T-cell (primary cell): ENCODE data around the gene CLDN34. TPM values are rescaled to one million over a fixed set of nuclear protein-coding genes. Genes with fewer than 3 reads are reported as not detected.

Source experiments
- ATAC-seq, 4 experiments: fragments of 200-7000 bp in 3 of 4; fragments of 150-1000 bp in 1 of 4; cut with Tn5 transposase; replicated peaks in 1 of 4; 1 replicate in 3 of 4; 2 replicates in 1 of 4; pipeline ENCODE4 v1.10.0; 2021; ENCODE audit warnings: moderate library complexity in 3 of 4, mild to moderate bottlenecking in 2 of 4, moderate number of reproducible peaks in 1 of 4
- CTCF ChIA-PET, 2 donors: fragments of 300-600 bp; sonication (Branson Sonifier 250); formaldehyde crosslinking; loops; one replicate each; lab custom pipeline; 2022; ENCODE audit warnings: antibody characterized with exemption in 2 of 2; lab: Charles Lee
- POLR2A ChIA-PET, 2 donors: fragments of 300-600 bp; sonication (Branson Sonifier 250); formaldehyde crosslinking; loops; one replicate each; lab custom pipeline; 2022; ENCODE audit warnings: antibody characterized with exemption in 2 of 2; lab: Charles Lee
- DNase-seq, 35 experiments: peaks; one replicate each; pipeline versions ENCODE4 v3.0.0 to v3.0.0-alpha.2; 2013 to 2023
- H3K27ac ChIP-seq: one replicate; pipeline ENCODE4 v1.5.1; 2013; ENCODE audit warnings: low read length
- H3K27me3 ChIP-seq, 2 experiments: replicated peaks in 1 of 2; 1 replicate in 1 of 2; 2 replicates in 1 of 2; pipeline versions ENCODE4 v1.6.1 to v1.7.0; 2013; ENCODE audit warnings: low read length in 1 of 2, mixed read lengths in 1 of 2; ENCODE audit not compliant: control insufficient read depth in 2 of 2, insufficient read depth in 2 of 2; ENCODE audit errors: extremely low read depth in 1 of 2
- H3K36me3 ChIP-seq, 2 donors: 1 replicate in 1 of 2; 2 replicates in 1 of 2; pipeline versions ENCODE4 v1.6.1 to v1.7.0; 2013; ENCODE audit warnings: low read length in 1 of 2; ENCODE audit not compliant: control insufficient read depth in 2 of 2, insufficient read depth in 1 of 2; ENCODE audit errors: extremely low read depth in 1 of 2
- H3K4me1 ChIP-seq, 2 experiments: 1 replicate in 1 of 2; 2 replicates in 1 of 2; pipeline versions ENCODE4 v1.6.1 to v1.7.0; 2013; ENCODE audit warnings: low read length in 2 of 2, mixed read lengths in 1 of 2; ENCODE audit not compliant: insufficient read depth in 2 of 2, control insufficient read depth in 1 of 2; ENCODE audit errors: extremely low read depth in 1 of 2
- H3K4me3 ChIP-seq, 2 donors: 1 replicate in 1 of 2; 2 replicates in 1 of 2; pipeline versions ENCODE4 v1.5.1 to v1.7.0; 2013; ENCODE audit warnings: mild to moderate bottlenecking in 2 of 2, low read length in 1 of 2, moderate library complexity in 1 of 2; ENCODE audit not compliant: control insufficient read depth in 1 of 2; ENCODE audit errors: extremely low read depth in 1 of 2
- H3K9me3 ChIP-seq: 2 replicates; pipeline ENCODE4 v1.7.0; 2013
- H3K27ac Mint-ChIP-seq, 2 donors: one replicate each; pipeline ENCODE4 v1.8.0; 2020 to 2021; ENCODE audit warnings: mild to moderate bottlenecking in 2 of 2, mixed read lengths in 2 of 2
- H3K27me3 Mint-ChIP-seq, 2 donors: one replicate each; pipeline ENCODE4 v1.8.0; 2021 to 2022; ENCODE audit warnings: mixed read lengths in 2 of 2
- H3K36me3 Mint-ChIP-seq: one replicate; pipeline ENCODE4 v1.8.0; 2021; ENCODE audit warnings: mixed read lengths
- H3K4me1 Mint-ChIP-seq, 3 donors: one replicate each; pipeline ENCODE4 v1.8.0; 2020 to 2022; ENCODE audit warnings: mixed read lengths in 3 of 3, mild to moderate bottlenecking in 1 of 3
- H3K4me3 Mint-ChIP-seq, 3 donors: one replicate each; pipeline ENCODE4 v1.8.0; 2020 to 2022; ENCODE audit warnings: mild to moderate bottlenecking in 3 of 3, mixed read lengths in 3 of 3, moderate library complexity in 3 of 3
- H3K9me3 Mint-ChIP-seq, 3 donors: one replicate each; pipeline ENCODE4 v1.8.0; 2020 to 2022; ENCODE audit warnings: mixed read lengths in 3 of 3
- WGBS: methylation state at CpG from one replicate; pipeline ENCODE4 v1.1.5; 2013; ENCODE audit warnings: missing lambda C conversion rate; ENCODE audit not compliant: insufficient coverage; 5-methylcytosine and 5-hydroxymethylcytosine counted together
- total RNA-seq, 35 experiments: library from RNA in 6 of 35; stranded (reverse) in 6 of 35; fragments of 120-200 nt in 1 of 35; gene quantifications; one replicate each; pipeline versions ENCODE4 v1.2.1 to v1.2.4 and lab custom pipeline; 2013 to 2026

Gene CLDN34
- total RNA-seq, 5 donors from 2014 or later (not counting 1 experiment from before 2014, with no cell fraction given), result not detected

DNA sequence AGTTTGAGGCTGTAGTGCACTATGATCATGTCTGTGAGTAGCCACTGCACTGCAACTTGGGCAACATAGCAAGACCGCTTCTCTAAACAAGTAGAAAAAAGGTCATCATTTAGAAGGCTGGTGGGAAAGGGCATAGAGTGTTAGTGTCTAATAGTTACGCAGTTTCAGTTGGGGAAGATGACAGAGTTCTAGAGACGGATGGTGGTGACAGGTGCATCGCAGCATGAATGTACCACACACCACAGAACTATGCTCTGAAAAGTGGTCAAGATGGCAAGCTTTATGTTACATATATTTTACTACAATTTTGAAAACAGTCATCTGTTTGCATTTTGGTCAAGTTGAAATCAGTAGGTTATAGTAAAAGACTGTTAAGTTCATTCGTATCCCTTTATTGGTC is 23.7 kb upstream of the CLDN34 start:
- no peaks in the 10 kb centered on the region for H3K36me3 ChIP-seq
- no CpG with 5 or more reads among the region's 5 CpGs for WGBS
- H3K4me1 Mint-ChIP-seq, result peaks cover 6 to 15% (median 10%) of the 10 kb centered on the region in 3 donors
- ChIA-PET POLR2A (no interaction called here), CTCF (no interaction called here)
- ATAC-seq (no peak), DNase-seq (no peak)
- H3K36me3 Mint-ChIP-seq, result no peaks in the 10 kb centered on the region
- peaks cover 0 to 18% of the 10 kb centered on the region in 2 experiments for H3K4me1 ChIP-seq
- H3K4me3 Mint-ChIP-seq, result no peak overlapping the region
- H3K9me3 ChIP-seq, result no peaks in the 10 kb centered on the region
- no peak overlapping the region for H3K27ac Mint-ChIP-seq
- H3K27me3 ChIP-seq, result peaks cover 0 to 29% of the 10 kb centered on the region in 2 experiments
- peaks cover 10 to 11% of the 10 kb centered on the region in 2 donors for H3K27me3 Mint-ChIP-seq
- H3K9me3 Mint-ChIP-seq, result no peaks in the 10 kb centered on the region
- no peak overlapping the region for H3K4me3 ChIP-seq
- no peak overlapping the region for H3K27ac ChIP-seq

GRCh38 chrX:9947131-9947794 is 19.9 kb upstream of the CLDN34 start:
- Histone ChIP-seq H3K9me3 (no peaks in the 10 kb centered on the region), H3K4me3 (no peak overlapping the region), H3K27me3 (peaks cover 0 to 9% of the 10 kb centered on the region in 2 experiments), H3K36me3 (no peaks in the 10 kb centered on the region), H3K4me1 (peaks cover 0 to under 1% of the 10 kb centered on the region in 2 experiments), H3K27ac (no peak overlapping the region)
- CTCF ChIA-PET, result no interaction called here
- DNase-seq, result no peak
- no peaks in the 10 kb centered on the region for H3K9me3 Mint-ChIP-seq
- no peaks in the 10 kb centered on the region for H3K36me3 Mint-ChIP-seq
- WGBS, result 62% methylated on average over 5 of the region's 10 CpGs
- POLR2A ChIA-PET, result interaction anchor here in 1 of 2 donors (0.6 kb wide), 1 partner anchor 18 kb away, joined by 3 read pairs; no protein-coding TSS in a partner anchor
- no peak overlapping the region for H3K4me3 Mint-ChIP-seq
- no peak for ATAC-seq
- peaks cover 1 to 9% (median 5%) of the 10 kb centered on the region in 3 donors for H3K4me1 Mint-ChIP-seq
- peaks cover 10 to 14% of the 10 kb centered on the region in 2 donors for H3K27me3 Mint-ChIP-seq
- no peak overlapping the region for H3K27ac Mint-ChIP-seq

DNA sequence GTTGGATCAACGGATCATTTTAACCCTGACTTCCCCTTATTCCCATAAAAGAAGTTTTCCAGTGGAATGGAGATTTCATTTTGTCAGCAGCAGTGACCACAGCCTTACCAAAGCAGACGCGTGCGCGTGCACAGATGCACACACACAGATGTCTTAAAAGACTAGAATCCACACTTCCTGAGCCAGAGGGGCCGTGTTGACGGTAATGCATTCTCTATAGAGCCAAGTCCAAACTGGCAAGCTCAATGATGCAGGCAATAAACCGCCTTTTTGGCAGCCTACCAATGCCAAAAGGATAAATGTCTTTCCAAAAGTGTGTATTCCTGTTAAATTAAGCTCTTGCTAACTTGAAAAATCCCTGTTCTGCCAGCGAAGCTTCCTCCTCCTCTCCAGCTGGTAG is 18.8 kb upstream of the CLDN34 start:
- H3K36me3 ChIP-seq, result no peaks in the 10 kb centered on the region
- CTCF ChIA-PET, result no interaction called here

GRCh38 chrX:9952300-9952699 is 14.9 kb upstream of the CLDN34 start:
- no CpG with 5 or more reads among the region's 1 CpG for WGBS
- DNase-seq, result no peak
- no peak overlapping the region for H3K27ac Mint-ChIP-seq
- no peaks in the 10 kb centered on the region for H3K36me3 ChIP-seq
- peaks cover 0 to 6% (median 5%) of the 10 kb centered on the region in 3 donors for H3K9me3 Mint-ChIP-seq
- H3K9me3 ChIP-seq, result no peaks in the 10 kb centered on the region
- ATAC-seq, result no peak
- no peak overlapping the region for H3K27ac ChIP-seq
- H3K4me1 Mint-ChIP-seq, result no peaks in the 10 kb centered on the region
- H3K27me3 ChIP-seq, result peaks cover 0 to 7% of the 10 kb centered on the region in 2 experiments
- no peak overlapping the region for H3K4me3 ChIP-seq
- peaks cover 10 to 14% of the 10 kb centered on the region in 2 donors for H3K27me3 Mint-ChIP-seq
- no peaks in the 10 kb centered on the region for H3K4me1 ChIP-seq
- H3K36me3 Mint-ChIP-seq, result no peaks in the 10 kb centered on the region
- no peak overlapping the region for H3K4me3 Mint-ChIP-seq
- ChIA-PET POLR2A (no interaction called here), CTCF (no interaction called here)

More for the DNA sequence above, 18.8 kb upstream of the CLDN34 start:
- POLR2A ChIA-PET, result no interaction called here
- peaks cover 0 to under 1% (median 0%) of the 10 kb centered on the region in 3 donors for H3K9me3 Mint-ChIP-seq
- DNase-seq, result no peak
- Histone ChIP-seq H3K27ac (no peak overlapping the region), H3K9me3 (no peaks in the 10 kb centered on the region), H3K4me3 (no peak overlapping the region), H3K4me1 (no peaks in the 10 kb centered on the region), H3K27me3 (peaks cover 0 to 9% of the 10 kb centered on the region in 2 experiments)
- peaks cover 10 to 14% of the 10 kb centered on the region in 2 donors for H3K27me3 Mint-ChIP-seq
- ATAC-seq, result no peak
- H3K4me3 Mint-ChIP-seq, result no peak overlapping the region
- H3K36me3 Mint-ChIP-seq, result no peaks in the 10 kb centered on the region
- WGBS, result 18% methylated on average over 3 of the region's 9 CpGs
- no peak overlapping the region for H3K27ac Mint-ChIP-seq
- peaks cover 0 to under 1% (median 0%) of the 10 kb centered on the region in 3 donors for H3K4me1 Mint-ChIP-seq

GRCh38 chrX:9953396-9953795 is 13.8 kb upstream of the CLDN34 start:
- Histone ChIP-seq H3K36me3 (no peaks in the 10 kb centered on the region), H3K4me3 (no peak overlapping the region), H3K9me3 (no peaks in the 10 kb centered on the region), H3K4me1 (no peaks in the 10 kb centered on the region), H3K27ac (no peak overlapping the region), H3K27me3 (peaks cover 0 to 11% of the 10 kb centered on the region in 2 experiments)
- peaks cover 6 to 17% of the 10 kb centered on the region in 2 donors for H3K27me3 Mint-ChIP-seq
- ChIA-PET CTCF (no interaction called here), POLR2A (no interaction called here)
- H3K4me1 Mint-ChIP-seq, result no peaks in the 10 kb centered on the region
- no peaks in the 10 kb centered on the region for H3K36me3 Mint-ChIP-seq
- WGBS, result 100% methylated on average over 1 of the region's 2 CpGs
- H3K27ac Mint-ChIP-seq, result no peak overlapping the region
- DNase-seq (no peak), ATAC-seq (no peak)
- H3K9me3 Mint-ChIP-seq, result peaks cover 0 to 6% (median 5%) of the 10 kb centered on the region in 3 donors
- H3K4me3 Mint-ChIP-seq, result no peak overlapping the region

DNA sequence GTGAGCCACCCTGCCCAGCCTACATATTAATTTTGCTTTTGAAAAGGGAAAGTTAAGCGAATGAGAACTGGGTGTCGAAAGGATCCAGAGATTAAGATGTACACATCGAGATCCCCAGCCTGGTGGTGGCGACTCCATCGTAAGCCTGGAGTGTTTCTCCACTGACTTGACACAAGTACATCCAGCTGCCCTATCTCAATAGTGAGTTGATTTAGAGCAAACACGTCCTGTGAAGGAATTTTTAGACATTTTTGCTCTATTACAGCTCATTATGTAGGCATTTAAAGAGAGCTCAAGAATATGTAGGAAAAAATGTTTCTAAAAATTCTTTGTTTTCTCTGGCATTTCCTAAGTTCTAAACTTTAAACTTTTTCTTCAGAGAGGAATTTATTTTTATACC is 11.7 kb upstream of the CLDN34 start:
- Mint-ChIP-seq H3K27me3 (peaks cover 8 to 16% of the 10 kb centered on the region in 2 donors), H3K9me3 (peaks cover 0 to 6% (median 5%) of the 10 kb centered on the region in 3 donors), H3K27ac (no peak overlapping the region), H3K4me1 (no peaks in the 10 kb centered on the region), H3K36me3 (no peaks in the 10 kb centered on the region), H3K4me3 (no peak overlapping the region)
- no peak for DNase-seq
- Histone ChIP-seq H3K27me3 (peaks cover 0 to 4% of the 10 kb centered on the region in 2 experiments), H3K9me3 (no peaks in the 10 kb centered on the region), H3K4me3 (no peak overlapping the region), H3K4me1 (no peaks in the 10 kb centered on the region), H3K27ac (no peak overlapping the region), H3K36me3 (no peaks in the 10 kb centered on the region)
- ATAC-seq, result no peak
- ChIA-PET POLR2A (no interaction called here), CTCF (no interaction called here)
- WGBS, result no CpG with 5 or more reads among the region's 6 CpGs
